ENCODE results near the gene SYNDIG1. TPM values are rescaled to one million over a fixed set of nuclear protein-coding genes. Genes with fewer than 3 reads are reported as not detected.

SYNDIG1 gene
- polyA plus RNA-seq, 1 of the 3 experiments (the other 2 are of a cell fraction) = not detected

- TF ChIP-seq REST (IDR thresholded peaks at IDR 0.05; ENCODE audit: low read depth, low read length) = no peak
- no peak for TF ChIP-seq USF2 (IDR thresholded peaks at IDR 0.05; ENCODE audit: borderline replicate concordance, low read depth, low read length)
- TF ChIP-seq MEF2A (IDR thresholded peaks at IDR 0.05; ENCODE audit: borderline replicate concordance, low read depth) = no peak
Measured at GRCh38 chr20:24446811-24447210, 22.6 kb upstream of the SYNDIG1 start (continued).

DNA sequence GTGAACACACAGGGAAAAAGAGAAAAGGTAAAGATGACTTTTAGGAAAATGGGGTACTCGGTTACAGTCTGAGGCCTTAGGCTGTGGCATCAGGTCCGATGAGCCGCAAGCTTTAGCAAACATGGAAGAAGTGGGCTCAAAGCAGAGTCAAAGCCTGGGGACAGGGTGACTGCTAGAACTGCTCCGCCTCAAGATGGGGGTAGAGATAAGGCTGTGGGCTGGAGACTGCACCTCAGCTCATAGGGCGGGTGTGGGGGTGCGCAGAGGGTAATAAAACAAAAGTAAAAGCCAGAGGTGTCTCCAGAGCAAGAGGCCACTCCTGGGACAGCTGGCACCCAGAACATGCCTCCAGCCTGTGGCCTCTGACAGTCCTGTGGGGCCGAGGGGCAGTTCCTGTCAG is 21.3 kb upstream of the SYNDIG1 start:
- CTCF ChIA-PET = no interaction called here
- no peak for TF ChIP-seq TAF1 (IDR thresholded peaks at IDR 0.05; ENCODE audit: borderline replicate concordance, low read depth, low read length)
- TF ChIP-seq YY1 (IDR thresholded peaks at IDR 0.05; ENCODE audit: low read depth) = no peak
- TF ChIP-seq EP300 (IDR thresholded peaks at IDR 0.05; ENCODE audit: borderline replicate concordance in 1 of 2, low read depth in 1 of 2, low read length in 1 of 2) = no peak
- TF ChIP-seq, protein P1, sequence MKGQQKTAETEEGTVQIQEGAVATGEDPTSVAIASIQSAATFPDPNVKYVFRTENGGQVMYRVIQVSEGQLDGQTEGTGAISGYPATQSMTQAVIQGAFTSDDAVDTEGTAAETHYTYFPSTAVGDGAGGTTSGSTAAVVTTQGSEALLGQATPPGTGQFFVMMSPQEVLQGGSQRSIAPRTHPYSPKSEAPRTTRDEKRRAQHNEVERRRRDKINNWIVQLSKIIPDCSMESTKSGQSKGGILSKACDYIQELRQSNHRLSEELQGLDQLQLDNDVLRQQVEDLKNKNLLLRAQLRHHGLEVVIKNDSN (IDR thresholded peaks at IDR 0.05; ENCODE audit: borderline replicate concordance, low read depth) = no peak
- TF ChIP-seq FOXM1 (IDR thresholded peaks at IDR 0.05; ENCODE audit: low read depth) = no peak
- no peak for TF ChIP-seq MAX (IDR thresholded peaks at IDR 0.05; ENCODE audit: low read depth)
- TF ChIP-seq RXRA (IDR thresholded peaks at IDR 0.05; ENCODE audit: borderline replicate concordance, low read depth) = no peak
- TF ChIP-seq GABPA (IDR thresholded peaks at IDR 0.05; ENCODE audit: low read depth) = no peak
- TF ChIP-seq RFX5 (IDR thresholded peaks at IDR 0.05; ENCODE audit: low read length) = no peak
- no peak for TF ChIP-seq MXI1 (IDR thresholded peaks at IDR 0.05; ENCODE audit: low read depth, low read length)
- TF ChIP-seq GATA2 (CRISPR knock-in tag; IDR thresholded peaks at IDR 0.05) = no peak
- TF ChIP-seq RAD21 (IDR thresholded peaks at IDR 0.05; ENCODE audit: low read length) = no peak
- TF ChIP-seq REST (IDR thresholded peaks at IDR 0.05; ENCODE audit: low read depth, low read length) = no peak
- TF ChIP-seq, protein P2, sequence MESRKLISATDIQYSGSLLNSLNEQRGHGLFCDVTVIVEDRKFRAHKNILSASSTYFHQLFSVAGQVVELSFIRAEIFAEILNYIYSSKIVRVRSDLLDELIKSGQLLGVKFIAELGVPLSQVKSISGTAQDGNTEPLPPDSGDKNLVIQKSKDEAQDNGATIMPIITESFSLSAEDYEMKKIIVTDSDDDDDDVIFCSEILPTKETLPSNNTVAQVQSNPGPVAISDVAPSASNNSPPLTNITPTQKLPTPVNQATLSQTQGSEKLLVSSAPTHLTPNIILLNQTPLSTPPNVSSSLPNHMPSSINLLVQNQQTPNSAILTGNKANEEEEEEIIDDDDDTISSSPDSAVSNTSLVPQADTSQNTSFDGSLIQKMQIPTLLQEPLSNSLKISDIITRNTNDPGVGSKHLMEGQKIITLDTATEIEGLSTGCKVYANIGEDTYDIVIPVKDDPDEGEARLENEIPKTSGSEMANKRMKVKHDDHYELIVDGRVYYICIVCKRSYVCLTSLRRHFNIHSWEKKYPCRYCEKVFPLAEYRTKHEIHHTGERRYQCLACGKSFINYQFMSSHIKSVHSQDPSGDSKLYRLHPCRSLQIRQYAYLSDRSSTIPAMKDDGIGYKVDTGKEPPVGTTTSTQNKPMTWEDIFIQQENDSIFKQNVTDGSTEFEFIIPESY (IDR thresholded peaks at IDR 0.05; ENCODE audit: borderline replicate concordance, low read depth) = no peak
- Histone ChIP-seq H4K20me1 (ENCODE audit: insufficient read depth) (no peaks in the 10 kb centered on the region), H3K9ac (no peak overlapping the region), H3K27ac (ENCODE audit: low read depth in 2 of 2, low read length in 1 of 2) (no peak overlapping the region), H3F3A (replicated peaks; ENCODE audit: insufficient read depth) (no peaks in the 10 kb centered on the region), H3K27me3 (ENCODE audit: insufficient read depth) (no peaks in the 10 kb centered on the region), H3K79me2 (ENCODE audit: insufficient read depth) (no peaks in the 10 kb centered on the region), H3K4me1 (ENCODE audit: control insufficient read depth in 1 of 2, insufficient read depth in 2 of 2, low read depth in 1 of 2, low read length in 1 of 2) (no peaks in the 10 kb centered on the region), H3K9me2 (no peaks in the 10 kb centered on the region), H3K36me3 (replicated peaks in 1 of 2; ENCODE audit: control insufficient read depth in 1 of 2, insufficient read depth in 2 of 2, low read length in 1 of 2) (no peaks in the 10 kb centered on the region), H3K4me3 (ENCODE audit: low read depth in 2 of 2, low read length in 1 of 2) (no peak overlapping the region), H3K4me2 (no peak overlapping the region), H2AFZ (ENCODE audit: low read depth) (no peak overlapping the region), H3K9me3 (no peaks in the 10 kb centered on the region)
- WGBS (ENCODE audit: low lambda C conversion rate) = 35% methylated on average over 7 of the region's 7 CpGs
- no peak for DNase-seq
- POLR2A ChIA-PET = no interaction called here

Measured in SK-N-SH (cell line).